Measurements from ENCODE around the gene HRC.
A peak's percentile ranks its signal among the peaks of the same experiment; 100 is the strongest.

Gene HRC

GRCh38 chr19:49173198-49173597 lies 18.0 kb upstream of the HRC start:
- Mint-ChIP-seq H3K9me3 (no peaks in the 10 kb centered on the region), H3K36me3 (no peaks in the 10 kb centered on the region), H3K4me1 (peaks cover 3% of the 10 kb centered on the region), H3K27ac (no peak overlapping the region), H3K4me3 (no peak overlapping the region), H3K27me3 (peaks cover 10% of the 10 kb centered on the region)
- no peak for DNase-seq (ENCODE audit: low spot score in 2 of 2)
- no peak for ATAC-seq (ENCODE audit: low read depth)

- no peaks in the 10 kb centered on the region for H3K9me3 Mint-ChIP-seq
- H3K4me1 Mint-ChIP-seq, result no peaks in the 10 kb centered on the region
- H3K27ac Mint-ChIP-seq, result no peak overlapping the region
- ATAC-seq (ENCODE audit: low read depth) (no peak), DNase-seq (ENCODE audit: low spot score in 2 of 2) (no peak)
- H3K27me3 Mint-ChIP-seq, result peaks cover 21% of the 10 kb centered on the region
- no peak overlapping the region for H3K4me3 Mint-ChIP-seq
- no peaks in the 10 kb centered on the region for H3K36me3 Mint-ChIP-seq
Observed at GRCh38 chr19:49168421-49168820, 13.2 kb upstream of the HRC start.

GRCh38 chr19:49167857-49168409 lies 12.7 kb upstream of the HRC start:
- ATAC-seq (ENCODE audit: low read depth) (no peak), DNase-seq (ENCODE audit: low spot score in 2 of 2) (no peak)
- no peaks in the 10 kb centered on the region for H3K9me3 Mint-ChIP-seq
- H3K4me3 Mint-ChIP-seq, result no peak overlapping the region
- peaks cover 21% of the 10 kb centered on the region for H3K27me3 Mint-ChIP-seq
- no peaks in the 10 kb centered on the region for H3K4me1 Mint-ChIP-seq
- no peaks in the 10 kb centered on the region for H3K36me3 Mint-ChIP-seq
- no peak overlapping the region for H3K27ac Mint-ChIP-seq

GRCh38 chr19:49165865-49166301 lies 10.7 kb upstream of the HRC start:
- DNase-seq (ENCODE audit: low spot score in 2 of 2) (no peak), ATAC-seq (ENCODE audit: low read depth) (no peak)
- Mint-ChIP-seq H3K4me3 (no peak overlapping the region), H3K9me3 (no peaks in the 10 kb centered on the region), H3K4me1 (no peaks in the 10 kb centered on the region), H3K27ac (no peak overlapping the region), H3K36me3 (no peaks in the 10 kb centered on the region), H3K27me3 (peaks cover 20% of the 10 kb centered on the region)

- no peak for ATAC-seq (ENCODE audit: low read depth)
- no peak overlapping the region for H3K27ac Mint-ChIP-seq
- H3K4me1 Mint-ChIP-seq, result no peaks in the 10 kb centered on the region
- no peak overlapping the region for H3K4me3 Mint-ChIP-seq
- no peaks in the 10 kb centered on the region for H3K9me3 Mint-ChIP-seq
- peaks cover 26% of the 10 kb centered on the region for H3K27me3 Mint-ChIP-seq
- no peaks in the 10 kb centered on the region for H3K36me3 Mint-ChIP-seq
- no peak for DNase-seq (ENCODE audit: low spot score in 2 of 2)
Observed at GRCh38 chr19:49165111-49165750, 10.0 kb upstream of the HRC start.

GRCh38 chr19:49161987-49162386 lies 6.8 kb upstream of the HRC start:
- Mint-ChIP-seq H3K4me1 (peaks cover 7% of the 10 kb centered on the region), H3K9me3 (no peaks in the 10 kb centered on the region), H3K4me3 (no peak overlapping the region), H3K27ac (no peak overlapping the region), H3K27me3 (peaks cover 28% of the 10 kb centered on the region), H3K36me3 (no peaks in the 10 kb centered on the region)
- no peak for ATAC-seq (ENCODE audit: low read depth)
- DNase-seq (ENCODE audit: low spot score in 2 of 2), result no peak

GRCh38 chr19:49160450-49161189 lies 5.4 kb upstream of the HRC start:
- ATAC-seq (ENCODE audit: low read depth) (no peak), DNase-seq (ENCODE audit: low spot score in 2 of 2) (no peak)
- peaks cover 7% of the 10 kb centered on the region for H3K4me1 Mint-ChIP-seq
- peaks cover 24% of the 10 kb centered on the region for H3K27me3 Mint-ChIP-seq
- no peak overlapping the region for H3K4me3 Mint-ChIP-seq
- H3K27ac Mint-ChIP-seq, result no peak overlapping the region
- H3K36me3 Mint-ChIP-seq, result no peaks in the 10 kb centered on the region
- H3K9me3 Mint-ChIP-seq, result no peaks in the 10 kb centered on the region

GRCh38 chr19:49157445-49158224 lies 2.4 kb upstream of the HRC start, which contains the start of gene TRPM4:
TRPM4 (plus strand) TSS chr19:49157792; CDS start chr19:49157867, 75 bp downstream.
- Mint-ChIP-seq H3K4me3 (no peak within 1 kb of the TSS), H3K27me3 (peaks cover 43% of the 10 kb centered on the region), H3K36me3 (peaks cover 5% of the 10 kb centered on the region), H3K4me1 (peaks cover 10% of the 10 kb centered on the region), H3K9me3 (peaks cover 11% of the 10 kb centered on the region), H3K27ac (no peak within 1 kb of the TSS)
- DNase-seq (ENCODE audit: low spot score in 2 of 2), result no peak
- ATAC-seq (ENCODE audit: low read depth), result no peak

- Mint-ChIP-seq H3K36me3 (peaks cover 5% of the 10 kb centered on the region), H3K4me3 (no peak overlapping the region), H3K4me1 (peaks cover 16% of the 10 kb centered on the region), H3K9me3 (peaks cover 11% of the 10 kb centered on the region), H3K27me3 (peaks cover 47% of the 10 kb centered on the region), H3K27ac (no peak overlapping the region)
- no peak for DNase-seq (ENCODE audit: low spot score in 2 of 2)
- no peak for ATAC-seq (ENCODE audit: low read depth)
Observed at GRCh38 chr19:49155820-49156346, 687 bp upstream of the HRC start.

GRCh38 chr19:49154279-49154678 lies 917 bp downstream of the HRC start:
- no peak for ATAC-seq (ENCODE audit: low read depth)
- Mint-ChIP-seq H3K9me3 (peaks cover 11% of the 10 kb centered on the region), H3K27ac (no peak overlapping the region), H3K4me3 (no peak overlapping the region), H3K27me3 (peaks cover 39% of the 10 kb centered on the region), H3K4me1 (peaks cover 17% of the 10 kb centered on the region), H3K36me3 (peaks cover 5% of the 10 kb centered on the region)
- no peak for DNase-seq (ENCODE audit: low spot score in 2 of 2)

- peaks cover 11% of the 10 kb centered on the region for H3K9me3 Mint-ChIP-seq
Observed at GRCh38 chr19:49153167-49153809, 1.9 kb downstream of the HRC start.

GRCh38 chr19:49152119-49152550 lies 3.1 kb downstream of the HRC start:
- DNase-seq (ENCODE audit: low spot score in 2 of 2), result no peak
- no peak overlapping the region for H3K27ac Mint-ChIP-seq
- ATAC-seq (ENCODE audit: low read depth), result peak; percentile 9
- no peak overlapping the region for H3K4me3 Mint-ChIP-seq
- H3K9me3 Mint-ChIP-seq, result peaks cover 11% of the 10 kb centered on the region
- peaks cover 5% of the 10 kb centered on the region for H3K36me3 Mint-ChIP-seq
- H3K27me3 Mint-ChIP-seq, result peaks cover 43% of the 10 kb centered on the region
- H3K4me1 Mint-ChIP-seq, result peaks cover 12% of the 10 kb centered on the region

More at GRCh38 chr19:49153167-49153809, 1.9 kb downstream of the HRC start:
- peaks cover 5% of the 10 kb centered on the region for H3K36me3 Mint-ChIP-seq
- DNase-seq (ENCODE audit: low spot score in 2 of 2) (no peak), ATAC-seq (ENCODE audit: low read depth) (no peak)
- peaks cover 17% of the 10 kb centered on the region for H3K4me1 Mint-ChIP-seq
- H3K4me3 Mint-ChIP-seq, result no peak overlapping the region
- peaks cover 41% of the 10 kb centered on the region for H3K27me3 Mint-ChIP-seq
- no peak overlapping the region for H3K27ac Mint-ChIP-seq

Measured in memory B cell (primary cell).